GM18502 (cell line): ENCODE measurements around the gene LRRC30.

Experiments
- ATAC-seq: cut with Tn5 transposase; IDR thresholded peaks from one replicate; pipeline ENCODE4 v1.9.1; 2021; ENCODE audit warnings: mild to moderate bottlenecking; ENCODE audit not compliant: unreplicated experiment, poor library complexity

LRRC30 gene

GRCh38 chr18:7236933-7237332 lies 6.0 kb downstream of the LRRC30 start:
- no peak for ATAC-seq

GRCh38 chr18:7237673-7238272 lies 6.9 kb downstream of the LRRC30 start:
- ATAC-seq: no peak

- no peak for ATAC-seq
These were observed 12.0 kb downstream of the LRRC30 start for GRCh38 chr18:7242926-7243325.

GRCh38 chr18:7248877-7249276 lies 18.0 kb downstream of the LRRC30 start:
- ATAC-seq: no peak

- ATAC-seq: no peak
These were observed 23.3 kb downstream of the LRRC30 start for GRCh38 chr18:7254163-7254562.

GRCh38 chr18:7255054-7255453 lies 24.2 kb downstream of the LRRC30 start:
- ATAC-seq: no peak

- no peak for ATAC-seq
These were observed 24.8 kb downstream of the LRRC30 start for GRCh38 chr18:7255643-7256042.

GRCh38 chr18:7256618-7257425 lies 25.9 kb downstream of the LRRC30 start:
- ATAC-seq: no peak

- no peak for ATAC-seq
These were observed 26.5 kb downstream of the LRRC30 start for GRCh38 chr18:7257426-7257740.

GRCh38 chr18:7259475-7259874 lies 28.6 kb downstream of the LRRC30 start:
- ATAC-seq: no peak

- no peak for ATAC-seq
These were observed 30.3 kb downstream of the LRRC30 start for GRCh38 chr18:7261199-7261598.

GRCh38 chr18:7267973-7268372 lies 37.1 kb downstream of the LRRC30 start:
- no peak for ATAC-seq

GRCh38 chr18:7269942-7270341 lies 39.1 kb downstream of the LRRC30 start:
- no peak for ATAC-seq

GRCh38 chr18:7272311-7273049 lies 41.6 kb downstream of the LRRC30 start:
- ATAC-seq: no peak

GRCh38 chr18:7273301-7273921 lies 42.5 kb downstream of the LRRC30 start:
- no peak for ATAC-seq

GRCh38 chr18:7281579-7281978 lies 50.7 kb downstream of the LRRC30 start:
- no peak for ATAC-seq
